Gastrocnemius medialis (tissue), 4 donors: Measurements from ENCODE around the gene PTPRN2.

Source experiments
- POLR2A ChIP-seq, 2 donors: fragments of 450-650 bp; IDR thresholded peaks; one replicate each; pipeline ENCODE4 v1.6.1; 2017; ENCODE audit warnings: antibody characterized with exemption in 2 of 2, mild to moderate bottlenecking in 2 of 2, moderate library complexity in 2 of 2
- TF ChIP-seq, protein P1 (sequence below), 5 experiments: fragments of 450-650 bp in 3 of 5; fragments of 200-600 bp in 2 of 5; sonication (generic) in 2 of 5; IDR thresholded peaks in 4 of 5; conservative IDR thresholded peaks in 1 of 5; 1 replicate in 4 of 5; 2 replicates in 1 of 5; pipeline ENCODE4 v1.5.1; 2016 to 2019; ENCODE audit warnings: antibody characterized with exemption in 5 of 5, mild to moderate bottlenecking in 3 of 5, moderate library complexity in 3 of 5

DNA sequence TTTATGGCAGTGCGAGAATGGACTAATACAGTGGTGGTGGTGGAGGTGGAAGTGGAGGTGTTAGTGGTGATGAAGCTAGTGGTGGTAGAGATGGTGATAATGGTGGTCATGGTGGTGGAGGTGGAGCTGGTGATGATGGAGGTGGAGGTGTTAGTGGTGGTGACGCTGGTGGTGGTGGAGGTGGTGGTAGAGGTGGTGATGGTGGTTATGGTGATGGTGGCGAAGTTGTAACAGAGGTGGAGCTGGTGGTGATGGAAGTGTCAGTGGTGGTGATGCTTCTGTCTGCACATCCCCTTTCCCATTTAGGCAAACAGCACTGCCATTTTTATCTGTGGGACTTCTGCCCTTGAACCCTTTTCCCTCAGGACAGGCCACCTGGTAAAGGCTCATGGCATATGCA, 7.4 kb upstream of the PTPRN2 start:
- TF ChIP-seq POLR2A (IDR thresholded peaks at IDR 0.05): no peak
- TF ChIP-seq, protein P1, sequence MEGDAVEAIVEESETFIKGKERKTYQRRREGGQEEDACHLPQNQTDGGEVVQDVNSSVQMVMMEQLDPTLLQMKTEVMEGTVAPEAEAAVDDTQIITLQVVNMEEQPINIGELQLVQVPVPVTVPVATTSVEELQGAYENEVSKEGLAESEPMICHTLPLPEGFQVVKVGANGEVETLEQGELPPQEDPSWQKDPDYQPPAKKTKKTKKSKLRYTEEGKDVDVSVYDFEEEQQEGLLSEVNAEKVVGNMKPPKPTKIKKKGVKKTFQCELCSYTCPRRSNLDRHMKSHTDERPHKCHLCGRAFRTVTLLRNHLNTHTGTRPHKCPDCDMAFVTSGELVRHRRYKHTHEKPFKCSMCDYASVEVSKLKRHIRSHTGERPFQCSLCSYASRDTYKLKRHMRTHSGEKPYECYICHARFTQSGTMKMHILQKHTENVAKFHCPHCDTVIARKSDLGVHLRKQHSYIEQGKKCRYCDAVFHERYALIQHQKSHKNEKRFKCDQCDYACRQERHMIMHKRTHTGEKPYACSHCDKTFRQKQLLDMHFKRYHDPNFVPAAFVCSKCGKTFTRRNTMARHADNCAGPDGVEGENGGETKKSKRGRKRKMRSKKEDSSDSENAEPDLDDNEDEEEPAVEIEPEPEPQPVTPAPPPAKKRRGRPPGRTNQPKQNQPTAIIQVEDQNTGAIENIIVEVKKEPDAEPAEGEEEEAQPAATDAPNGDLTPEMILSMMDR (IDR thresholded peaks at IDR 0.05 in 4 of 5, conservative IDR thresholded peaks at IDR 0.05 in 1 of 5): no peak
